ENCODE results near the gene ENAH. TPM values are rescaled to one million over a fixed set of nuclear protein-coding genes. Genes with fewer than 3 reads are reported as not detected.

The ENAH gene
- total RNA-seq, 4 donors from 2014 or later, result 8.6 to 42.5 (median 35.9) TPM

DNA sequence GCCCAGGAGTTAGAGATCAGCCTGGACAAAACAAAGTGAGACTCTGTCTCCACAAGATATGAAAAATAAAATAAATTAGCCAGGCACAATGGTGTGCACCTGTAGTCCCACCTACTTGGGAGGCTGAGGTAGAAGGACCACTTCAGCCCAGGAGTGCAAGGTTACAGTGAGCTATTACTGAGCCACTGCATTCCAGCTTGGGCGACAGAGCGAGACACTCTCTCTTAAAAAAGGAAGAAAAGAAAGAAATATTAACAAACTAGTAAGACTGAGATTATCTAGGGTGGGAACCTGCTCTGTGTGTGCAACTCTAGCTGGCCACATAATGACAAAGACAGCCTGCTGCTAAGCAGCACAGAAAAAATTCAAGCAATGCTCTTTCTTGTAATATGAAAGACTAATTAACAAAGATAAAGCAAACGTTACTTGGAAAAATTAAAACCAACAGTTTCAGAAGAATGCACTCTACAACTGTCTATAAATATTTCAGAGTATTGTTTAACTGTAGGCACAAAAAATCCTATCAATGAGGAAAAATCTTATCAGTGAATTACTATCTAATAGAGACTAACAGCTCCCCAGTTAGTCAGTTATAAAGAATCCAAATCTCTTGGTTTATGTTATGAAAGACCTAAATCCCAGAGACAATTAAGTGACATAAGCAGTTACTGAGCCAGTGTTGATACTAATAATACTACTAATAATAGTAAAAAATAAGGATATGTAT lies 74.5 kb downstream of the ENAH start:
- Histone ChIP-seq H3K9me3 (no peaks in the 10 kb centered on the region), H3K4me3 (no peak overlapping the region), H3K27me3 (no peaks in the 10 kb centered on the region), H3K4me1 (peaks cover 0 to 18% (median 0%) of the 10 kb centered on the region in 3 donors), H3K27ac (no peak overlapping the region), H3K36me3 (no peaks in the 10 kb centered on the region)
- no peak for TF ChIP-seq POLR2A (IDR thresholded peaks at IDR 0.05)
- TF ChIP-seq CTCF (IDR thresholded peaks at IDR 0.05), result no peak
- intact Hi-C loops (cut with DNase I), result no loop called here
- no peak for DNase-seq
- 47 to 65% methylated on average over 3 of the region's 3 CpGs for WGBS, 2 donors

GRCh38 chr1:225577241-225577640 lies 75.7 kb downstream of the ENAH start:
- H3K27me3 ChIP-seq, result no peaks in the 10 kb centered on the region
- H3K4me3 ChIP-seq, result no peak overlapping the region
- TF ChIP-seq CTCF (IDR thresholded peaks at IDR 0.05), result no peak
- no peak for TF ChIP-seq POLR2A (IDR thresholded peaks at IDR 0.05)
- H3K4me1 ChIP-seq, result peaks cover 0 to 18% (median 0%) of the 10 kb centered on the region in 3 donors
- intact Hi-C loops (cut with DNase I), result no loop called here
- WGBS, 2 donors, result 74 to 75% methylated on average over 2 of the region's 2 CpGs
- H3K9me3 ChIP-seq, result no peaks in the 10 kb centered on the region
- H3K36me3 ChIP-seq, result no peaks in the 10 kb centered on the region
- H3K27ac ChIP-seq, result no peak overlapping the region
- DNase-seq, result no peak

DNA sequence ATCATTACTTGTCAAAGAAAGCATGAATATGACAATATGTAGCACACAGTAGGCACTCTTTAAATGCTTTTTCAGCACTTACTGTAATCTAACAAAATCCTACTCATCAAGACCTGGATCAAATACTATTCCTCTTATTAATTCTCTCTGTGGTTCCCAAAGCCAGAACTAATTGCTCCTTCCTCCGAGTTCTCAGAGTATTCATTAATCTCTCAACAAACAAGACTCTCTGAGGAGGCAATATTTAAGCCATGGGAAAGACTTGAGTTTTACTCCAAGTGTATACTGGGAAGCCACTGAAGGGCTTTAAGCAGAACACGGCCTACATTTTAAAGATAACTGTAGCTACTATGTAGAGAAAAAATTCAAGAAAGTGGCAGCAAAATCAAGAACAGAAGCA lies 79.7 kb downstream of the ENAH start:
- Histone ChIP-seq H3K36me3 (no peaks in the 10 kb centered on the region), H3K27ac (no peak overlapping the region), H3K4me1 (peaks cover 0 to 11% (median 0%) of the 10 kb centered on the region in 3 donors), H3K4me3 (no peak overlapping the region), H3K9me3 (no peaks in the 10 kb centered on the region), H3K27me3 (no peaks in the 10 kb centered on the region)
- no peak for TF ChIP-seq POLR2A (IDR thresholded peaks at IDR 0.05)
- TF ChIP-seq CTCF (IDR thresholded peaks at IDR 0.05), result no peak
- no peak for DNase-seq
- 57 to 58% methylated on average over 2 of the region's 2 CpGs for WGBS, 2 donors
- intact Hi-C loops (cut with DNase I), result no loop called here

DNA sequence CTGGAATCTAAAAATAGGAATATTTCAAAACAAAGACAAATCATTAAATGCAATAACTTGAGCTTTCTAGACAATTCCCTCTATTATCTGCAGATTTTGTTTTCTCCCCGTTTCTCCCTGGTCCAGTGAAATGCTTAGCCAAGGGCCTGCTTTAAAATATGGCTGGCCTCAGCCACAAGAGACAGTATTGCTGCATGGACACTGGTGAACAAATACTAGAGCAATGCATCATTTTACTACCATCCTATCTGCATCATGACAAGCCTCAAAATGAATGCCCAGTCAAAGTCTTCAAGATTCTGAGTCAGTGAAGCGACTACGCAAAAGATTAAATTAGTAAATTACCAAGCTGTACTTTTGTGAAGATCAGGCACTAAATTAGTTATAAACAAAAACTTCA lies 80.5 kb downstream of the ENAH start:
- Histone ChIP-seq H3K27me3 (no peaks in the 10 kb centered on the region), H3K27ac (no peak overlapping the region), H3K36me3 (no peaks in the 10 kb centered on the region), H3K4me1 (peaks cover 0 to 4% (median 0%) of the 10 kb centered on the region in 3 donors), H3K9me3 (no peaks in the 10 kb centered on the region), H3K4me3 (no peak overlapping the region)
- no peak for DNase-seq
- WGBS, 2 donors, result 80 to 87% methylated on average over 3 of the region's 3 CpGs
- intact Hi-C loops (cut with DNase I), result no loop called here
- TF ChIP-seq POLR2A (IDR thresholded peaks at IDR 0.05) (no peak), CTCF (IDR thresholded peaks at IDR 0.05) (peak in 1 of 6 experiments; percentile 5)

- no peak for DNase-seq
- intact Hi-C loops (cut with DNase I), result no loop called here
- peaks cover 0 to 3% (median 0%) of the 10 kb centered on the region in 3 donors for H3K36me3 ChIP-seq
Measured at GRCh38 chr1:225567789-225568188, 85.1 kb downstream of the ENAH start.

More at GRCh38 chr1:225567789-225568188, 85.1 kb downstream of the ENAH start:
- peak in 1 of 6 experiments; percentile 4 for TF ChIP-seq CTCF (IDR thresholded peaks at IDR 0.05)
- no peak for TF ChIP-seq POLR2A (IDR thresholded peaks at IDR 0.05)
- Histone ChIP-seq H3K9me3 (no peaks in the 10 kb centered on the region), H3K4me1 (no peaks in the 10 kb centered on the region), H3K27me3 (no peaks in the 10 kb centered on the region), H3K27ac (no peak overlapping the region), H3K4me3 (no peak overlapping the region)
- WGBS, 2 donors, result 76 to 78% methylated on average over 2 of the region's 2 CpGs

All from esophagus squamous epithelium (tissue), 5 donors.